Endothelial cell of umbilical vein (primary cell): ENCODE data around the gene SYT17. TPM values are rescaled to one million over a fixed set of nuclear protein-coding genes. Genes with fewer than 3 reads are reported as not detected.

Experiments used
- BruUV-seq: library from RNA; stranded (reverse); fragments of 400-500 nt; replicated peaks from 2 replicates; lab custom pipeline; 2021; lab: Mats Ljungman, UMichigan
- CTCF ChIA-PET: fragments of 300-600, 350-600 bp; sonication (Branson Sonifier 250); formaldehyde crosslinking; loops from one replicate; lab custom pipeline; 2021; ENCODE audit warnings: antibody characterized with exemption, inconsistent platforms; lab: Charles Lee
- POLR2A ChIA-PET: fragments of 300-600, 350-600 bp; sonication (Branson Sonifier 250); formaldehyde crosslinking; loops from one replicate; lab custom pipeline; 2021; ENCODE audit warnings: antibody characterized with exemption, inconsistent platforms; lab: Charles Lee
- DNase-seq: peaks from one replicate; pipeline ENCODE4 v3.0.0-alpha.2; 2011; ENCODE audit warnings: low read depth, low spot score
- FAIRE-seq: peaks from 2 replicates; lab custom pipeline; 2011; peaks lifted over from hg19 to GRCh38; lab: Jason Lieb, UNC
- H2AFZ ChIP-seq: 2 replicates; pipeline ENCODE4 v1.6.0; 2012; ENCODE audit warnings: low read depth, low read length, control low read depth, inconsistent platforms
- H3K27ac ChIP-seq: 2 replicates; pipeline ENCODE4 v1.5.1; 2011; ENCODE audit warnings: low read depth, mild to moderate bottlenecking, control low read depth, low read length, moderate library complexity; ENCODE audit not compliant: insufficient read depth
- H3K27me3 ChIP-seq, 2 experiments: 2 replicates each; pipeline versions ENCODE4 v1.6.0 to v1.6.1; 2011; ENCODE audit warnings: low read length in 2 of 2, mixed read lengths in 1 of 2; ENCODE audit not compliant: control insufficient read depth in 2 of 2, insufficient read depth in 2 of 2
- H3K36me3 ChIP-seq, 2 experiments: 2 replicates in 1 of 2; 3 replicates in 1 of 2; pipeline ENCODE4 v1.5.1; 2011; ENCODE audit warnings: low read length in 2 of 2, mild to moderate bottlenecking in 1 of 2, moderate library complexity in 1 of 2; ENCODE audit not compliant: control insufficient read depth in 2 of 2, insufficient read depth in 2 of 2; ENCODE audit errors: extremely low read depth in 1 of 2
- H3K4me1 ChIP-seq: 3 replicates; pipeline ENCODE4 v1.5.1; 2011; ENCODE audit warnings: mild to moderate bottlenecking, low read length; ENCODE audit not compliant: control insufficient read depth, insufficient read depth; ENCODE audit errors: extremely low read depth
- H3K4me2 ChIP-seq: 2 replicates; pipeline ENCODE4 v1.6.1; 2011; ENCODE audit warnings: low read length, control low read depth, mixed read lengths; ENCODE audit not compliant: insufficient read depth
- H3K4me3 ChIP-seq, 3 experiments: fragments of 200-600 bp in 1 of 3; sonication (generic), shearing (Covaris generic) in 1 of 3; replicated peaks in 1 of 3; 2 replicates each; pipeline ENCODE4 v1.5.1; 2011 to 2016; ENCODE audit warnings: control low read depth in 3 of 3, low read length in 3 of 3, mild to moderate bottlenecking in 2 of 3, inconsistent platforms in 1 of 3, low read depth in 1 of 3, moderate library complexity in 1 of 3; ENCODE audit not compliant: insufficient read depth in 1 of 3
- H3K79me2 ChIP-seq: 2 replicates; pipeline ENCODE4 v1.6.0; 2012; ENCODE audit warnings: low read length, inconsistent platforms; ENCODE audit not compliant: control insufficient read depth, insufficient read depth
- H3K9ac ChIP-seq: replicated peaks from 2 replicates; pipeline ENCODE3; 2011; ENCODE audit warnings: low read length, control low read depth; ENCODE audit not compliant: insufficient read depth; ENCODE audit errors: extremely low read depth
- H3K9me1 ChIP-seq: replicated peaks from 3 replicates; pipeline ENCODE4 v1.6.0; 2011; ENCODE audit warnings: mild to moderate bottlenecking, low read length; ENCODE audit not compliant: control insufficient read depth, insufficient read depth; ENCODE audit errors: extremely low read depth
- H3K9me3 ChIP-seq: replicated peaks from 2 replicates; pipeline ENCODE4 v1.5.1; 2012; ENCODE audit warnings: low read length, inconsistent platforms; ENCODE audit not compliant: control insufficient read depth, insufficient read depth
- H4K20me1 ChIP-seq: replicated peaks from 2 replicates; pipeline ENCODE3; 2011; ENCODE audit warnings: mild to moderate bottlenecking, low read length; ENCODE audit not compliant: control insufficient read depth, insufficient read depth; ENCODE audit errors: extremely low read depth
- EZH2 ChIP-seq: IDR thresholded peaks from 2 replicates; pipeline ENCODE4 v1.6.1; 2012; ENCODE audit warnings: borderline replicate concordance, low read depth, mild to moderate bottlenecking, moderate library complexity, low read length, inconsistent platforms; ENCODE audit not compliant: severe bottlenecking
- FOS ChIP-seq: IDR thresholded peaks from 2 replicates; pipeline ENCODE4 v1.6.1; 2011; ENCODE audit warnings: mild to moderate bottlenecking, low read length, moderate library complexity, borderline replicate concordance; ENCODE audit not compliant: insufficient read depth
- GATA2 ChIP-seq: IDR thresholded peaks from 2 replicates; pipeline ENCODE4 v1.7.0; 2011; ENCODE audit warnings: low read depth, mild to moderate bottlenecking, moderate library complexity, mixed read lengths, low read length; ENCODE audit not compliant: insufficient read length, insufficient read depth
- JUN ChIP-seq: IDR thresholded peaks from 2 replicates; pipeline ENCODE4 v1.6.1; 2011; ENCODE audit warnings: borderline replicate concordance, low read depth; ENCODE audit not compliant: insufficient read length, insufficient read depth
- MYC ChIP-seq: IDR thresholded peaks from one replicate; pipeline ENCODE4 v1.6.1; 2011; ENCODE audit warnings: mild to moderate bottlenecking, low read depth, low read length
- POLR2A ChIP-seq: IDR thresholded peaks from 2 replicates; pipeline ENCODE4 v1.6.1; 2012; ENCODE audit warnings: low read depth, mild to moderate bottlenecking, control low read depth, low read length
- POLR2AphosphoS5 ChIP-seq: IDR thresholded peaks from 2 replicates; pipeline ENCODE4 v1.6.1; 2012; ENCODE audit warnings: low read depth, mild to moderate bottlenecking, control low read depth, low read length, moderate library complexity; ENCODE audit not compliant: insufficient read depth
- dilution Hi-C: fragments of 300-500 bp; cut with MboI; formaldehyde crosslinking; loops from one replicate; pipeline ENCODE4 v1.15.0; 2019; ENCODE audit warnings: low sequenced_read_pairs; ENCODE audit not compliant: extremely low pct_ligation_motif_present
- intact Hi-C: fragments of 100-400 bp; cut with micrococcal nuclease; formaldehyde crosslinking; loops from one replicate; pipeline ENCODE4 v1.10.0; 2022
- polyA plus RNA-seq, 4 experiments: library from polyadenylated mRNA; depleted of rRNA in 3 of 4; stranded (reverse) in 3 of 4; unstranded in 1 of 4; fragments of >200 nt; gene quantifications; 2 replicates each; pipeline versions ENCODE4 v1.2.1 to v1.2.3, GENCODE V29; 2011 to 2012; ENCODE audit warnings: missing spikeins in 1 of 4
- total RNA-seq: library from RNA; stranded (reverse); gene quantifications from 2 replicates; pipeline ENCODE4 v1.2.3, GENCODE V29; 2021
- TF ChIP-seq, protein P1 (sequence below), 2 donors: IDR thresholded peaks; 1 replicate in 1 of 2; 2 replicates in 1 of 2; pipeline ENCODE4 v1.5.1; 2011; ENCODE audit warnings: low read length in 2 of 2, mild to moderate bottlenecking in 2 of 2, moderate library complexity in 2 of 2, control low read depth in 1 of 2, inconsistent platforms in 1 of 2, low read depth in 1 of 2; ENCODE audit not compliant: insufficient read depth in 1 of 2; ENCODE audit errors: extremely low read depth in 1 of 2
- TF ChIP-seq, protein P2 (sequence below): IDR thresholded peaks from 2 replicates; pipeline ENCODE4 v1.6.1; 2011; ENCODE audit not compliant: insufficient read depth, insufficient read length

The SYT17 gene
- total and polyA plus RNA-seq, 2 donors (not counting 3 experiments of a cell fraction or from before 2014, with no cell fraction given): 1.9 to 4.2 TPM

DNA sequence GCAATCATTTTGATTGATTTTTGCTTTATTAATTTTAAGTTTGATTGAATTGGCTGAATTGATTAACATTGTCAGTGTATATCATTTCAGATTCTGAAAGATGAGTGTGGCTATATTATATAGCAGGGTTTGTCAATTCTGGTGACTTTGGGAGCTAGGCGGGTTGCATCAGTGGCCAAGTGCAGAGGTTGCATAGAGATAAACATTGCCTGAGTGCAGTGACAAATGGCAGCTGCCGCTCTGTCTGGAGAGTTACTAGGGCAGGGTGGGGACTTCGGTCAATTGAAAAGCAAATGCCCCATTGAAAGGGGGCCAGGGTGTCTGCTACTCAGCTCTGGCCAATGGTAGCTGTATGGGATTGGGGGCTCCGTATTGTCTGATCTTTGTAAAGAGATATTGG, 12.7 kb downstream of the SYT17 start:
- Histone ChIP-seq H3K27ac (no peak overlapping the region), H3K79me2 (no peaks in the 10 kb centered on the region), H4K20me1 (no peaks in the 10 kb centered on the region), H3K27me3 (peaks cover 0 to 5% of the 10 kb centered on the region in 2 experiments), H3K9me1 (no peaks in the 10 kb centered on the region), H3K36me3 (no peaks in the 10 kb centered on the region), H3K4me1 (peaks cover 3% of the 10 kb centered on the region), H3K4me2 (no peak overlapping the region), H3K9ac (no peak overlapping the region), H2AFZ (no peak overlapping the region), H3K4me3 (no peak overlapping the region), H3K9me3 (no peaks in the 10 kb centered on the region)
- BruUV-seq: no TSS peak
- POLR2A ChIA-PET: no interaction called here
- dilution Hi-C loops (no loop called here), intact Hi-C loops (loop anchor here (1.0 to 5.0 kb wide), 4 partner anchors 14 to 198 kb away; partner anchors contain the start of genes ITPRIPL2 and TMC7)
- DNase-seq: no peak
- FAIRE-seq: no peak
- TF ChIP-seq POLR2AphosphoS5: no peak
- no peak for TF ChIP-seq POLR2A
- no peak for TF ChIP-seq GATA2
- TF ChIP-seq EZH2: no peak
- no peak for TF ChIP-seq JUN
- TF ChIP-seq, protein P1, sequence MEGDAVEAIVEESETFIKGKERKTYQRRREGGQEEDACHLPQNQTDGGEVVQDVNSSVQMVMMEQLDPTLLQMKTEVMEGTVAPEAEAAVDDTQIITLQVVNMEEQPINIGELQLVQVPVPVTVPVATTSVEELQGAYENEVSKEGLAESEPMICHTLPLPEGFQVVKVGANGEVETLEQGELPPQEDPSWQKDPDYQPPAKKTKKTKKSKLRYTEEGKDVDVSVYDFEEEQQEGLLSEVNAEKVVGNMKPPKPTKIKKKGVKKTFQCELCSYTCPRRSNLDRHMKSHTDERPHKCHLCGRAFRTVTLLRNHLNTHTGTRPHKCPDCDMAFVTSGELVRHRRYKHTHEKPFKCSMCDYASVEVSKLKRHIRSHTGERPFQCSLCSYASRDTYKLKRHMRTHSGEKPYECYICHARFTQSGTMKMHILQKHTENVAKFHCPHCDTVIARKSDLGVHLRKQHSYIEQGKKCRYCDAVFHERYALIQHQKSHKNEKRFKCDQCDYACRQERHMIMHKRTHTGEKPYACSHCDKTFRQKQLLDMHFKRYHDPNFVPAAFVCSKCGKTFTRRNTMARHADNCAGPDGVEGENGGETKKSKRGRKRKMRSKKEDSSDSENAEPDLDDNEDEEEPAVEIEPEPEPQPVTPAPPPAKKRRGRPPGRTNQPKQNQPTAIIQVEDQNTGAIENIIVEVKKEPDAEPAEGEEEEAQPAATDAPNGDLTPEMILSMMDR (IDR thresholded peaks at IDR 0.05; ENCODE audit: extremely low read depth in 1 of 2, insufficient read depth in 1 of 2, low read depth in 1 of 2, low read length in 2 of 2): no peak
- TF ChIP-seq, protein P2, sequence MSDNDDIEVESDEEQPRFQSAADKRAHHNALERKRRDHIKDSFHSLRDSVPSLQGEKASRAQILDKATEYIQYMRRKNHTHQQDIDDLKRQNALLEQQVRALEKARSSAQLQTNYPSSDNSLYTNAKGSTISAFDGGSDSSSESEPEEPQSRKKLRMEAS: no peak
- TF ChIP-seq FOS: no peak
- TF ChIP-seq MYC: no peak
- CTCF ChIA-PET: interaction anchor here (0.7 to 8.7 kb wide), 6 partner anchors 49 to 197 kb away, joined by 3 to 244 read pairs (median 6); partner anchors contain the start of genes ITPRIPL2 and TMC7
